ENCODE measurements around the gene OS9. TPM values are rescaled to one million over a fixed set of nuclear protein-coding genes. Genes with fewer than 3 reads are reported as not detected.
A peak's percentile ranks its signal among the peaks of the same experiment; 100 is the strongest.
"Not testable (repeated sequence)": the region's sequence is repeated elsewhere in the genome, so short reads cannot be mapped to it uniquely, and the experiment has no call there.

OS9 gene
- polyA plus RNA-seq, 2 of the 4 experiments (the other 2 are of a cell fraction) = 128 to 183 TPM

DNA sequence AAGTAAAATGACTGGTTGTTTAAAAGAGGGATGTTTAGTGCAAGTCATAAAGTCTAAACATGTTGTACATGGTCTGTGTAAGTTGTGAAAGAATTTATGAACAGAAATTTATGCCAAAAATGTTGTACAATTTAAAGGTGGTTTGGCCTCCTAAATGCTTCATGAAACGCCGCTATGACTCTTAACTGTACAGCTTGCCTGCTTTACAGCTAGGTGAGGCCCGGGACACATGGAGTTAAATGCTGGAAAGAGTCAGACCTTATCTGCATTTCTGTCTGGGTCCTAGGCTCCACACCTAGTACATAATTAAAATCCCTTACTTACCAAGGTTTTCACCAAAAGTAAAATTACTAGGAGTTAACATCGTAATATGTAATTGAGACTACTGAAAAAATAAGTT, 32.6 kb upstream of the OS9 start:
- Histone ChIP-seq H3K4me1 (no peaks in the 10 kb centered on the region), H3K4me2 (no peak overlapping the region), H3K27ac (no peak overlapping the region), H3K9me3 (peaks cover 21% of the 10 kb centered on the region; the same call in 2 of the 3 replicates), H3K4me3 (no peak overlapping the region)
- DNase-seq (ENCODE audit: low read depth in 1 of 2, low spot score in 1 of 2) (no peak), FAIRE-seq (no peak), ATAC-seq (no peak)
- POLR2A ChIA-PET = no interaction called here
- CTCF ChIA-PET = interaction anchor here (0.8 to 3.2 kb wide), 9 partner anchors 10 to 79 kb away, joined by 3 to 13 read pairs (median 5); partner anchors contain the start of gene B4GALNT1
- 5% methylated on average over 4 of the region's 4 CpGs for WGBS (ENCODE audit: missing lambda C conversion rate)
- TF ChIP-seq ZFP36 (IDR thresholded peaks at IDR 0.05; ENCODE audit: borderline replicate concordance, partially characterized antibody) = peak; percentile 48
- TF ChIP-seq, protein P1, sequence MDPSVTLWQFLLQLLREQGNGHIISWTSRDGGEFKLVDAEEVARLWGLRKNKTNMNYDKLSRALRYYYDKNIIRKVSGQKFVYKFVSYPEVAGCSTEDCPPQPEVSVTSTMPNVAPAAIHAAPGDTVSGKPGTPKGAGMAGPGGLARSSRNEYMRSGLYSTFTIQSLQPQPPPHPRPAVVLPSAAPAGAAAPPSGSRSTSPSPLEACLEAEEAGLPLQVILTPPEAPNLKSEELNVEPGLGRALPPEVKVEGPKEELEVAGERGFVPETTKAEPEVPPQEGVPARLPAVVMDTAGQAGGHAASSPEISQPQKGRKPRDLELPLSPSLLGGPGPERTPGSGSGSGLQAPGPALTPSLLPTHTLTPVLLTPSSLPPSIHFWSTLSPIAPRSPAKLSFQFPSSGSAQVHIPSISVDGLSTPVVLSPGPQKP (IDR thresholded peaks at IDR 0.05; ENCODE audit: low read depth, low read length) = no peak

DNA sequence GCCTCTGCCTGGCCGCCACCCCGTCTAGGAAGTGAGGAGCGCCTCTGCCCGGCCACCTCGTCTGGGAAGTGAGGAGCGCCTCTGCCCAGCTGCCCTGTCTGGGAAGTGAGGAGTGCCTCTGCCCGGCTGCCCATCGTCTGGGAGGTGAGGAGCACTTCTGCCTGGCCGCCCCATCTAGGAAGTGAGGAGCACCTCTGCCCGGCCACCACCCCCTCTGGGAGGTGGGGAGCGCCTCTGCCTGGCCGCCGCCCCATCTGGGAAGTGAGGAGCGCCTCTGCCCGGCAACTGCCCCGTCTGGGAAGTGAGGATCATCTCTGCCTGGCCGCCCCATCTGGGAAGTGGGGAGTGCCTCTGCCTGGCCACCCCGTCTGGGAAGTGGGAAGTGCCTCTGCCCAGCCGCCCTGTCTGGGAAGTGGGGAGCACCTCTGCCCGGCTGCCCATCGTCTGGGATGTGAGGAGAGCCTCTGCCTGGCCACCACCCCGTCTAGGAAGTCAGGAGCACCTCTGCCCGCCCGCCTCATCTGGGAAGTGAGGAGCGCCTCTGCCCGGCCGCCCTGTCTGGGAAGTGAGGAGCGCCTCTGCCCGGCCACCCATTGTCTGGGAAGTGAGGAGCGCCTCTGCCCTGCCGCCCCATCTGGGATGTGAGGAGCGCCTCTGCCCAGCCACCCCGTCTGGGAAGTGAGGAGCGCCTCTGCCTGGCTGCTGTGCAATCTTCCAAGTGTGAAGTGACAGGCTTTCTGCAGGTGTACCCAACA, 28.7 kb upstream of the OS9 start:
- FAIRE-seq, CTCF ChIA-PET: not testable (repeated sequence)

DNA sequence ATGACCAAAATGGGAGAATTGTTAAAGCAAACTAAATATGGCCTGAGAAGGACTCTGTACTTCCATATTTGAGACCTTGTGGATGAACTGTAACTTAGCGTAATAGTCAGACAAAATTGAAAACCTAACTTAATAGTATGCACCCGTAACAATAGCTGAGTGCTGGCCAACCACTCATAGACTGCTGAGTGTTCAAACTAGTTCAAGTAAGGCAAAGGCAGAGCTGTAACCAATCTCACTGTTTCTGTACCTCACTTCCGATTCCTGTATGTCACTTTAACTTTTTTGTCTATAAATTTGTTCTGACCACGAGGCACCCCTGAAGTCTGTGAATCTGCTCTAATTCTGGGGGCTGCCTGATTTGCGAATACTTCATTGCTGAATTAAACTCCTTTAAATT, 27.0 kb upstream of the OS9 start:
- TF ChIP-seq CBX8 (IDR thresholded peaks at IDR 0.05) (no peak), RAD21 (conservative IDR thresholded peaks at IDR 0.05 in 1 of 2, IDR thresholded peaks at IDR 0.05 in 1 of 2) (no peak), NFE2L2 (conservative IDR thresholded peaks at IDR 0.05; ENCODE audit: low read length) (no peak), POLR2A (IDR thresholded peaks at IDR 0.05; ENCODE audit: low read length) (no peak), KDM1A (IDR thresholded peaks at IDR 0.05; ENCODE audit: low read depth) (no peak), HOXB5 (CRISPR knock-in tag; IDR thresholded peaks at IDR 0.05) (no peak), CHD2 (IDR thresholded peaks at IDR 0.05; ENCODE audit: low read length, partially characterized antibody) (no peak), FOSL2 (IDR thresholded peaks at IDR 0.05) (no peak), FOSL2 (CRISPR knock-in tag; IDR thresholded peaks at IDR 0.05) (no peak), HOXA7 (CRISPR knock-in tag; IDR thresholded peaks at IDR 0.05) (no peak), ZFP36 (IDR thresholded peaks at IDR 0.05; ENCODE audit: borderline replicate concordance, partially characterized antibody) (no peak), CEBPB (IDR thresholded peaks at IDR 0.05) (no peak), ZC3H11A (IDR thresholded peaks at IDR 0.05) (no peak), SREBF2 (IDR thresholded peaks at IDR 0.05) (no peak), ZSCAN20 (CRISPR knock-in tag; IDR thresholded peaks at IDR 0.05) (no peak), CBX2 (IDR thresholded peaks at IDR 0.05; ENCODE audit: borderline replicate concordance, low read depth) (no peak), RCOR1 (IDR thresholded peaks at IDR 0.05; ENCODE audit: low read depth, low read length) (no peak), FOSB (CRISPR knock-in tag; IDR thresholded peaks at IDR 0.05) (no peak), JUNB (IDR thresholded peaks at IDR 0.05) (no peak), FOXS1 (CRISPR knock-in tag; IDR thresholded peaks at IDR 0.05) (no peak)
- TF ChIP-seq, protein P2, sequence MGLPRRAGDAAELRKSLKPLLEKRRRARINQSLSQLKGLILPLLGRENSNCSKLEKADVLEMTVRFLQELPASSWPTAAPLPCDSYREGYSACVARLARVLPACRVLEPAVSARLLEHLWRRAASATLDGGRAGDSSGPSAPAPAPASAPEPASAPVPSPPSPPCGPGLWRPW (IDR thresholded peaks at IDR 0.05) = no peak
- no peaks in the 10 kb centered on the region for H3K4me1 ChIP-seq
- ChIA-PET CTCF (interaction anchor here (1.1 kb wide), 1 partner anchor 34 kb away, joined by 3 read pairs; the partner anchor contains the start of gene B4GALNT1), POLR2A (no interaction called here)
- ATAC-seq = no peak
- no peak overlapping the region for H3K27ac ChIP-seq
- H3K4me3 ChIP-seq = no peak overlapping the region
- 49% methylated on average over 5 of the region's 5 CpGs for WGBS (ENCODE audit: missing lambda C conversion rate)
- peaks cover 5% of the 10 kb centered on the region; the same call in 2 of the 3 replicates for H3K9me3 ChIP-seq
- DNase-seq (ENCODE audit: low read depth in 1 of 2, low spot score in 1 of 2) = no peak
- FAIRE-seq = no peak
- H3K4me2 ChIP-seq = no peak overlapping the region

More for the DNA sequence above, 28.7 kb upstream of the OS9 start:
- WGBS (ENCODE audit: missing lambda C conversion rate) = 71% methylated on average over 20 of the region's 34 CpGs
- H3K4me2 ChIP-seq; H3K4me1 ChIP-seq; H3K27ac ChIP-seq; ATAC-seq; H3K4me3 ChIP-seq; POLR2A ChIA-PET; DNase-seq (ENCODE audit: low read depth in 1 of 2, low spot score in 1 of 2): not testable (repeated sequence)
- peaks cover 16% of the 10 kb centered on the region; the same call in 2 of the 3 replicates for H3K9me3 ChIP-seq

DNA sequence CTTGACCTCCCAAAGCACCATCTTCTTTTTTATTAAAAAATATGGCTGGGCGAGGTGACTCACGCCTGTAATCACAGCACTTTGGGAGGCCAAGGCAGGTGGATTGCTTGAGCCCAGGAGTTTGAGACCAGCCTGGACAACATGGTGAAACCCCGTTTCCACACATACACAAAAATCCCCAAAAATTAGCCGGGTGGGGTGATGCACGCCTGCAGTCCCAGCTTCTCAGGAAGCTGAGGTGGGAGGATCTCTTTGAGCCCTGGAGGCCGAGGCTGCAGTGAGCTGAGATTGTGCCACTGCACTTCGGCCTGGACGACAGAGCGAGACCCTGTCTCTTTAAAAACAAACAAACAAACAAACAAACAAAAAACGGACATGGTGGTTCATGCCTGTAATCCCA, 24.2 kb upstream of the OS9 start:
- CTCF ChIA-PET = interaction anchor here (0.7 to 0.9 kb wide), 2 partner anchors 13 to 44 kb away, joined by 3 to 4 read pairs; no protein-coding TSS in a partner anchor
- POLR2A ChIA-PET = not testable (repeated sequence)
- WGBS (ENCODE audit: missing lambda C conversion rate) = 68% methylated on average over 10 of the region's 10 CpGs

DNA sequence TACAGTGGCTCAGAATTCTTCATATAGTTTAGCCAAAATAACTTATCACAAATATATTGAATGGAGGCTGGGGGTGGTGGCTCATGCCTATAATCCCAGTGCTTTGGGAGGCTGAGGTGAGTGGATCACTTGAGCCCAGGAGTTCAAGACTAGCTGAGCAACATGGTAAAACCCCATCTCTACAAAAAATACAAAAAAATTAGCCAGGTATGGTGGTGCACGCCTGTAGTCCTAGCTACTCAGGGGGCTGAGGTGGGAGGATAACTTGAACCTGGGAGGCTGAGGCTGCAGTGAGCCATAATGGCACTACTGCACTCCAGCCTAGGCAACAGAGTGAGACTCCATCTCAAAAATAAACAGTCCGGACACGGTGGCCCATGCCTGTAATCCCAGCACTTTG, 22.1 kb upstream of the OS9 start:
- FAIRE-seq; H3K4me2 ChIP-seq; H3K27ac ChIP-seq; POLR2A ChIA-PET; DNase-seq (ENCODE audit: low read depth in 1 of 2, low spot score in 1 of 2); H3K4me1 ChIP-seq; ATAC-seq; H3K9me3 ChIP-seq; H3K4me3 ChIP-seq: not testable (repeated sequence)
- WGBS (ENCODE audit: missing lambda C conversion rate) = 83% methylated on average over 3 of the region's 3 CpGs
- CTCF ChIA-PET = interaction anchor here (0.6 to 2.8 kb wide), 5 partner anchors 11 to 89 kb away, joined by 3 to 10 read pairs (median 4); partner anchors contain the start of gene OS9

More for the DNA sequence above, 24.2 kb upstream of the OS9 start:
- H3K27ac ChIP-seq; ATAC-seq; DNase-seq (ENCODE audit: low read depth in 1 of 2, low spot score in 1 of 2); H3K4me3 ChIP-seq; H3K9me3 ChIP-seq; H3K4me1 ChIP-seq; FAIRE-seq; H3K4me2 ChIP-seq: not testable (repeated sequence)

Measured in A549 (cell line).